HCT116 (cell line): ENCODE data around the gene RNF220. TPM values are rescaled to one million over a fixed set of nuclear protein-coding genes. Genes with fewer than 3 reads are reported as not detected.

ENCODE experiments used
- ATAC-seq: fragments of 200-7000 bp; cut with Tn5 transposase; 2 replicates; pipeline ENCODE4 v1.9.1; 2020; ENCODE audit warnings: mild to moderate bottlenecking, moderate library complexity
- BruUV-seq: library from RNA; stranded (reverse); fragments of 400-500 nt; replicated peaks from 2 replicates; lab custom pipeline; 2021; lab: Mats Ljungman, UMichigan
- CTCF ChIA-PET: fragments of 300-600 bp; sonication (Branson Sonifier 250); formaldehyde crosslinking; loops from one replicate; lab custom pipeline; 2021; ENCODE audit warnings: antibody characterized with exemption; lab: Charles Lee
- POLR2A ChIA-PET: fragments of 300-600, 350-600 bp; sonication (Branson Sonifier 250); formaldehyde crosslinking; loops from one replicate; lab custom pipeline; 2021; ENCODE audit warnings: antibody characterized with exemption; lab: Charles Lee
- RAD21 ChIA-PET, 2 experiments: fragments of 300-600 bp; sonication (Branson Sonifier 250); formaldehyde crosslinking; loops; one replicate each; lab custom pipeline; 2023; ENCODE audit warnings: low total read pairs in 2 of 2; ENCODE audit not compliant: uncharacterized antibody in 2 of 2, unreplicated experiment in 2 of 2, low non-redundant PET in 1 of 2; lab: Charles Lee
- DNase-seq: peaks from one replicate; pipeline ENCODE4 v3.0.0-alpha.2; 2010; ENCODE audit warnings: low read depth, low spot score
- H2AFZ ChIP-seq: fragments of 200-600 bp; shearing (Covaris generic), sonication (generic); 2 replicates; pipeline ENCODE4 v1.6.1; 2017; ENCODE audit warnings: low read depth, mixed run types, mixed read lengths, antibody characterized with exemption, low read length; ENCODE audit not compliant: poor library complexity, severe bottlenecking
- H3K27ac ChIP-seq: 2 replicates; pipeline ENCODE4 v1.5.1; 2012; ENCODE audit warnings: low read depth, low read length
- H3K27me3 ChIP-seq: fragments of 200-600 bp; sonication (generic); 2 replicates; pipeline ENCODE4 v1.6.1; 2016; ENCODE audit warnings: mixed run types, low read length, mixed read lengths; ENCODE audit not compliant: insufficient read depth
- H3K36me3 ChIP-seq, 2 experiments: fragments of 200-500 bp in 1 of 2; fragments of 200-600 bp in 1 of 2; sonication (Bioruptor generic) in 1 of 2; sonication (generic) in 1 of 2; 2 replicates each; pipeline versions ENCODE4 v1.5.1 to v1.6.1; 2014 to 2016; ENCODE audit warnings: low read length in 2 of 2, inconsistent platforms in 1 of 2, mixed read lengths in 1 of 2, mixed run types in 1 of 2; ENCODE audit not compliant: insufficient read depth in 2 of 2, control insufficient read depth in 1 of 2
- H3K4me1 ChIP-seq, 2 experiments: fragments of 200-600 bp in 1 of 2; sonication (generic) in 1 of 2; 2 replicates each; pipeline versions ENCODE4 v1.5.1 to v1.6.1; 2012 to 2017; ENCODE audit warnings: low read length in 2 of 2, inconsistent platforms in 1 of 2, mild to moderate bottlenecking in 1 of 2, mixed read lengths in 1 of 2, mixed run types in 1 of 2, moderate library complexity in 1 of 2; ENCODE audit not compliant: insufficient read depth in 2 of 2, control insufficient read depth in 1 of 2
- H3K4me2 ChIP-seq: fragments of 200-600 bp; sonication (generic); 2 replicates; pipeline ENCODE4 v1.6.1; 2017; ENCODE audit warnings: mixed run types, low read length, mixed read lengths
- H3K4me3 ChIP-seq, 2 experiments: fragments of 200-600 bp in 1 of 2; sonication (generic) in 1 of 2; replicated peaks in 1 of 2; 2 replicates each; pipeline ENCODE4 v1.5.1; 2011 to 2016; ENCODE audit warnings: low read length in 2 of 2, control low read depth in 1 of 2, low read depth in 1 of 2, mild to moderate bottlenecking in 1 of 2, mixed read lengths in 1 of 2, mixed run types in 1 of 2
- H3K79me2 ChIP-seq: fragments of 200-600 bp; sonication (generic); 2 replicates; pipeline ENCODE4 v1.6.1; 2017; ENCODE audit warnings: mild to moderate bottlenecking, mixed run types, low read length, moderate library complexity, mixed read lengths; ENCODE audit not compliant: insufficient read depth
- H3K9ac ChIP-seq: fragments of 200-600 bp; sonication (generic); 2 replicates; pipeline ENCODE4 v1.6.1; 2016; ENCODE audit warnings: low read length, mixed read lengths
- H3K9me2 ChIP-seq: fragments of 200-600 bp; sonication (generic), shearing (Covaris generic); 2 replicates; pipeline ENCODE4 v1.6.1; 2017; ENCODE audit warnings: mixed run types, mild to moderate bottlenecking, moderate library complexity; ENCODE audit not compliant: insufficient read depth
- H3K9me3 ChIP-seq, 2 experiments: fragments of 200-500 bp in 1 of 2; fragments of 200-600 bp in 1 of 2; sonication (Bioruptor generic) in 1 of 2; sonication (generic) in 1 of 2; 2 replicates each; pipeline ENCODE4 v1.6.1; 2014 to 2017; ENCODE audit warnings: low read length in 2 of 2, mixed read lengths in 2 of 2, inconsistent platforms in 1 of 2, low read depth in 1 of 2, mild to moderate bottlenecking in 1 of 2, mixed run types in 1 of 2, moderate library complexity in 1 of 2; ENCODE audit not compliant: control insufficient read depth in 1 of 2, insufficient read depth in 1 of 2
- H4K20me1 ChIP-seq: fragments of 200-600 bp; sonication (generic), shearing (Covaris generic); 2 replicates; pipeline ENCODE4 v1.6.1; 2017; ENCODE audit warnings: mixed run types, mild to moderate bottlenecking, moderate library complexity; ENCODE audit not compliant: insufficient read depth
- CBX3 ChIP-seq: IDR thresholded peaks from 2 replicates; pipeline ENCODE4 v1.6.1; 2012; ENCODE audit warnings: low read depth
- CEBPB ChIP-seq: IDR thresholded peaks from 2 replicates; pipeline ENCODE4 v1.6.1; 2012; ENCODE audit warnings: low read depth
- EGR1 ChIP-seq: IDR thresholded peaks from 2 replicates; pipeline ENCODE4 v1.6.1; 2012; ENCODE audit warnings: low read depth
- EZH2 ChIP-seq: fragments of 200-600 bp; sonication (generic); IDR thresholded peaks from 2 replicates; pipeline ENCODE4 v1.6.1; 2017; ENCODE audit warnings: antibody characterized with exemption, mixed run types
- EZH2phosphoT487 ChIP-seq: fragments of 200-600 bp; IDR thresholded peaks from 2 replicates; pipeline ENCODE4 v1.6.1; 2018; ENCODE audit warnings: antibody characterized with exemption, borderline replicate concordance
- JUND ChIP-seq: IDR thresholded peaks from 2 replicates; pipeline ENCODE4 v1.6.1; 2012
- POLR2A ChIP-seq: IDR thresholded peaks from 2 replicates; pipeline ENCODE4 v1.7.0; 2011; ENCODE audit warnings: borderline replicate concordance; ENCODE audit not compliant: insufficient read depth, insufficient read length; ENCODE audit errors: extremely low read depth
- RAD21 ChIP-seq: IDR thresholded peaks from 2 replicates; pipeline ENCODE4 v1.6.1; 2012; ENCODE audit warnings: low read depth, mild to moderate bottlenecking
- SIN3A ChIP-seq: IDR thresholded peaks from 2 replicates; pipeline ENCODE4 v1.6.1; 2012; ENCODE audit warnings: low read depth
- SP1 ChIP-seq: IDR thresholded peaks from 2 replicates; pipeline ENCODE4 v1.6.1; 2012; ENCODE audit warnings: low read depth
- SRF ChIP-seq: IDR thresholded peaks from 2 replicates; pipeline ENCODE4 v1.6.1; 2012; ENCODE audit warnings: low read depth
- TCF7L2 ChIP-seq: IDR thresholded peaks from 2 replicates; pipeline ENCODE4 v1.7.0; 2011; ENCODE audit warnings: borderline replicate concordance, inconsistent platforms; ENCODE audit not compliant: insufficient read depth, insufficient read length; ENCODE audit errors: extremely low read depth
- YY1 ChIP-seq: IDR thresholded peaks from 2 replicates; pipeline ENCODE4 v1.6.1; 2011; ENCODE audit warnings: low read length, low read depth, moderate library complexity, mild to moderate bottlenecking; ENCODE audit not compliant: insufficient replicate concordance; ENCODE audit errors: extremely low read depth
- ZFX ChIP-seq: fragments of 450-650 bp; IDR thresholded peaks from 2 replicates; pipeline ENCODE4 v1.6.1; 2017
- intact Hi-C: fragments of 100-400 bp; cut with micrococcal nuclease; formaldehyde crosslinking; loops from 2 replicates; pipeline ENCODE4 v1.10.0; 2022
- total RNA-seq: library from RNA; stranded (reverse); gene quantifications from one replicate; pipeline ENCODE4 v1.2.1, GENCODE V29; 2021; ENCODE audit not compliant: unreplicated experiment
- TF ChIP-seq, protein P1 (sequence below): IDR thresholded peaks from 2 replicates; pipeline ENCODE4 v1.6.1; 2012
- TF ChIP-seq, protein P2 (sequence below): IDR thresholded peaks from 2 replicates; pipeline ENCODE4 v1.6.1; 2011; ENCODE audit warnings: mild to moderate bottlenecking, low read length, moderate library complexity; ENCODE audit not compliant: insufficient replicate concordance; ENCODE audit errors: extremely low read depth
- TF ChIP-seq, protein P3 (sequence below): IDR thresholded peaks from 2 replicates; pipeline ENCODE4 v1.6.1; 2012; ENCODE audit warnings: low read depth
- TF ChIP-seq, protein P4 (sequence below): IDR thresholded peaks from 2 replicates; pipeline ENCODE4 v1.6.1; 2012

Gene RNF220
- total RNA-seq, 1 experiment from 2014 or later: 84.5 TPM

DNA sequence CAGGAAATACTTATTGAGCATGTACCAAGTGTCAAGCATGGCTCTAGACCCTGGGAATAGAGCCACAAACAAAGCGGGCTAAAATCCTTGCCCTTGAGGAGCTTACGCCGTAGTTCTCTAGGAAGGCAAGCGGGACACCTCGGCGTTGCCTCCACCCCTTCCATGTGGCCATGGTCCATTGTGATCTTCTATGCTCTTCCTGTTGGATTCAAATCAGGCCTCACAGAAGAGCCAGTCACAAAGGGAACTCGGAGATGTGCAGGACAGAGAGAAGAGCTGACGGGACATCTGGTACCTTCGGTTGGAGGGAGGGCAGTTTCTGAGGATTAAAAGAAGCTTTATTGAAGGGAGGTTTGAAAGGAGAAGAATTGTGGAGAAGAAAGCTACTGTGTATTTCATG, 139.9 kb downstream of the RNF220 start (continued):
- TF ChIP-seq, protein P1, sequence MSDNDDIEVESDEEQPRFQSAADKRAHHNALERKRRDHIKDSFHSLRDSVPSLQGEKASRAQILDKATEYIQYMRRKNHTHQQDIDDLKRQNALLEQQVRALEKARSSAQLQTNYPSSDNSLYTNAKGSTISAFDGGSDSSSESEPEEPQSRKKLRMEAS: no peak
- TF ChIP-seq SP1 (no peak), YY1 (no peak), EGR1 (no peak), JUND (no peak), EZH2 (no peak), ZFX (no peak), CEBPB (no peak), EZH2phosphoT487 (no peak), CBX3 (no peak)
- TF ChIP-seq, protein P2, sequence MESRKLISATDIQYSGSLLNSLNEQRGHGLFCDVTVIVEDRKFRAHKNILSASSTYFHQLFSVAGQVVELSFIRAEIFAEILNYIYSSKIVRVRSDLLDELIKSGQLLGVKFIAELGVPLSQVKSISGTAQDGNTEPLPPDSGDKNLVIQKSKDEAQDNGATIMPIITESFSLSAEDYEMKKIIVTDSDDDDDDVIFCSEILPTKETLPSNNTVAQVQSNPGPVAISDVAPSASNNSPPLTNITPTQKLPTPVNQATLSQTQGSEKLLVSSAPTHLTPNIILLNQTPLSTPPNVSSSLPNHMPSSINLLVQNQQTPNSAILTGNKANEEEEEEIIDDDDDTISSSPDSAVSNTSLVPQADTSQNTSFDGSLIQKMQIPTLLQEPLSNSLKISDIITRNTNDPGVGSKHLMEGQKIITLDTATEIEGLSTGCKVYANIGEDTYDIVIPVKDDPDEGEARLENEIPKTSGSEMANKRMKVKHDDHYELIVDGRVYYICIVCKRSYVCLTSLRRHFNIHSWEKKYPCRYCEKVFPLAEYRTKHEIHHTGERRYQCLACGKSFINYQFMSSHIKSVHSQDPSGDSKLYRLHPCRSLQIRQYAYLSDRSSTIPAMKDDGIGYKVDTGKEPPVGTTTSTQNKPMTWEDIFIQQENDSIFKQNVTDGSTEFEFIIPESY: no peak

DNA sequence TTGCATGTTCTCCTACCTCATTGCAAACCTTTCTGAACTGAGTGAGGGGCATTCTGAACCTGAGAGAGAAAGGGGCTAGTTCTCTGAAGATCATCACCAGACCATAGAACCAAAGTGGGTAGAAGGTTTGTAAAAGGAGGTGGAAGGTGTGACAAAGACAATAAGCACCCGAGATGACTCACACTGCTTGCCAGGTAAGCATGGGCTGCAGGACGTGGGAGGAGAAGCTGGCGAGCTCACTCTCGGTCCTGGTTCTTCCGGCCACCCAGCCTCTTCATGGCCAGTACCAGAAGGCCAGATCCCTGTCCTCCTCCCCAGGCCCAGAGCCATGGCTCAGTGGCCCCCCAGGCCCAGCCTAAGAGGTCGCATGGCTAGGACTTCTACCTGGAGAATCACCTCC, 140.9 kb downstream of the RNF220 start:
- no peaks in the 10 kb centered on the region for H3K36me3 ChIP-seq
- intact Hi-C loops: no loop called here
- H3K27me3 ChIP-seq: no peaks in the 10 kb centered on the region
- CTCF ChIA-PET: interaction anchor here (1.2 to 1.7 kb wide), 3 partner anchors 14 to 168 kb away, joined by 3 to 7 read pairs (median 4); no protein-coding TSS in a partner anchor
- H3K9me2 ChIP-seq: no peaks in the 10 kb centered on the region
- DNase-seq (peak; percentile 64), ATAC-seq (peak; percentile 88)
- H2AFZ ChIP-seq: peak overlapping the region; percentile 59
- no TSS peak for BruUV-seq
- peak overlapping the region; percentile 29 to 52 for H3K4me3 ChIP-seq
- POLR2A ChIA-PET: interaction anchor here (0.8 to 1.0 kb wide), 3 partner anchors 11 to 20 kb away, joined by 3 to 6 read pairs (median 3); no protein-coding TSS in a partner anchor
- H3K27ac ChIP-seq: peak overlapping the region; percentile 65
- peak overlapping the region; percentile 87 for H3K4me2 ChIP-seq
- no peaks in the 10 kb centered on the region for H3K79me2 ChIP-seq
- H3K9ac ChIP-seq: peak overlapping the region; percentile 57
- RAD21 ChIA-PET: interaction anchor here in 1 of 2 experiments (0.6 kb wide), 1 partner anchor 11 kb away, joined by 7 read pairs; no protein-coding TSS in a partner anchor
- H3K9me3 ChIP-seq: no peaks in the 10 kb centered on the region
- H3K4me1 ChIP-seq: peaks cover 28 to 42% of the 10 kb centered on the region in 2 experiments
- no peaks in the 10 kb centered on the region for H4K20me1 ChIP-seq
- no peak for TF ChIP-seq RAD21
- no peak for TF ChIP-seq TCF7L2
- TF ChIP-seq, protein P3, sequence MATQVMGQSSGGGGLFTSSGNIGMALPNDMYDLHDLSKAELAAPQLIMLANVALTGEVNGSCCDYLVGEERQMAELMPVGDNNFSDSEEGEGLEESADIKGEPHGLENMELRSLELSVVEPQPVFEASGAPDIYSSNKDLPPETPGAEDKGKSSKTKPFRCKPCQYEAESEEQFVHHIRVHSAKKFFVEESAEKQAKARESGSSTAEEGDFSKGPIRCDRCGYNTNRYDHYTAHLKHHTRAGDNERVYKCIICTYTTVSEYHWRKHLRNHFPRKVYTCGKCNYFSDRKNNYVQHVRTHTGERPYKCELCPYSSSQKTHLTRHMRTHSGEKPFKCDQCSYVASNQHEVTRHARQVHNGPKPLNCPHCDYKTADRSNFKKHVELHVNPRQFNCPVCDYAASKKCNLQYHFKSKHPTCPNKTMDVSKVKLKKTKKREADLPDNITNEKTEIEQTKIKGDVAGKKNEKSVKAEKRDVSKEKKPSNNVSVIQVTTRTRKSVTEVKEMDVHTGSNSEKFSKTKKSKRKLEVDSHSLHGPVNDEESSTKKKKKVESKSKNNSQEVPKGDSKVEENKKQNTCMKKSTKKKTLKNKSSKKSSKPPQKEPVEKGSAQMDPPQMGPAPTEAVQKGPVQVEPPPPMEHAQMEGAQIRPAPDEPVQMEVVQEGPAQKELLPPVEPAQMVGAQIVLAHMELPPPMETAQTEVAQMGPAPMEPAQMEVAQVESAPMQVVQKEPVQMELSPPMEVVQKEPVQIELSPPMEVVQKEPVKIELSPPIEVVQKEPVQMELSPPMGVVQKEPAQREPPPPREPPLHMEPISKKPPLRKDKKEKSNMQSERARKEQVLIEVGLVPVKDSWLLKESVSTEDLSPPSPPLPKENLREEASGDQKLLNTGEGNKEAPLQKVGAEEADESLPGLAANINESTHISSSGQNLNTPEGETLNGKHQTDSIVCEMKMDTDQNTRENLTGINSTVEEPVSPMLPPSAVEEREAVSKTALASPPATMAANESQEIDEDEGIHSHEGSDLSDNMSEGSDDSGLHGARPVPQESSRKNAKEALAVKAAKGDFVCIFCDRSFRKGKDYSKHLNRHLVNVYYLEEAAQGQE: no peak
- TF ChIP-seq, protein P1: peak; percentile 85
- peak; percentile 55; the same call in 1 of the 2 replicates for TF ChIP-seq SIN3A
- no peak for TF ChIP-seq YY1
- TF ChIP-seq SRF: no peak
- TF ChIP-seq, protein P4, sequence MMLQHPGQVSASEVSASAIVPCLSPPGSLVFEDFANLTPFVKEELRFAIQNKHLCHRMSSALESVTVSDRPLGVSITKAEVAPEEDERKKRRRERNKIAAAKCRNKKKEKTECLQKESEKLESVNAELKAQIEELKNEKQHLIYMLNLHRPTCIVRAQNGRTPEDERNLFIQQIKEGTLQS: no peak
- peak; percentile 92 for TF ChIP-seq JUND
- TF ChIP-seq POLR2A: no peak
- TF ChIP-seq CBX3: peak; percentile 90; the same call in 1 of the 2 replicates
- TF ChIP-seq SP1: peak; percentile 69
